A673 (cell line): Measurements from ENCODE around the gene KCNJ11.

Experiments used
- EZH2 ChIP-seq: fragments of 200-600 bp; sonication (generic); IDR thresholded peaks from 2 replicates; pipeline ENCODE4 v1.6.1; 2017; ENCODE audit warnings: borderline replicate concordance, low read depth, mild to moderate bottlenecking, mixed read lengths, antibody characterized with exemption, low read length; ENCODE audit not compliant: poor library complexity, severe bottlenecking
- TF ChIP-seq, protein P1 (sequence below): fragments of 300-800, 200-600 bp; sonication (generic); conservative IDR thresholded peaks from 2 replicates; pipeline ENCODE4 v1.5.1; 2017; ENCODE audit warnings: low read depth, mild to moderate bottlenecking, antibody characterized with exemption, low read length, moderate library complexity, mixed read lengths

DNA sequence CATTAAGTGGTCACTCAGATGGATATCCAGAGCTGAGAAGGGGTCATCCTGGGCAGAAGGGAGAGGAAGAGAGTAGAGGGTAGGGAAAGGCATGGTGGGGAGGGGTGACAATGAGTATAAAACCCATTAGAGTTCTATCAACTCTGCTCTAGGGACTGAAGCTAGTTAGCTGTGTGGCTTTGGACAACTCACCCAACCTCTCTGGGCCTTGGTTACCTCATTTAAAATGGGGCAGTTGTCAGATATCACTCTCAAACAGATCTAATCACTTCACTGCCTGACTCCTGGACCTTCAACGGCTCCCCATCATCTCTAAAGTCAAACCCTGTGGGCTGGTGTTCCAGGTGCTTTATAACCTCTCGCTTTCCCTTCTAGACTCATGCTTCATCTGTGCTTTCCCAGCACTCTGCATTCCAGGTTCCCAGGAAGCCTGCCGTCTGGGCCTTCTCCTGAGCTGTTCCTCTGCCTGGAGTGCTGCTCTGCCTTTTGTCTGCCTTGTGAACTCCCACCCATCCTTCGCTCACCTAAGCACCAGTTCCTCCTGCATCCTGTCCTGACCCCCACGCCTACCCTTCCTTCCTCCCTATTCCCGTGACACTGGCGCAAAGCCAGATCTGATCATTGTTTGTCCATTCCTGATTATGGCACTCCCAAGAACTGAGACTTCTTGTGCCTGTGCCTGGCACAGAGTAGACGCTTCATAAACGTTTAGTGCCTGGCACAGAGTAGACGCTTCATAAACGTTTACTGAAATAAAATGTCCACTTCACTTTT is 22.3 kb upstream of the KCNJ11 start:
- TF ChIP-seq, protein P1, sequence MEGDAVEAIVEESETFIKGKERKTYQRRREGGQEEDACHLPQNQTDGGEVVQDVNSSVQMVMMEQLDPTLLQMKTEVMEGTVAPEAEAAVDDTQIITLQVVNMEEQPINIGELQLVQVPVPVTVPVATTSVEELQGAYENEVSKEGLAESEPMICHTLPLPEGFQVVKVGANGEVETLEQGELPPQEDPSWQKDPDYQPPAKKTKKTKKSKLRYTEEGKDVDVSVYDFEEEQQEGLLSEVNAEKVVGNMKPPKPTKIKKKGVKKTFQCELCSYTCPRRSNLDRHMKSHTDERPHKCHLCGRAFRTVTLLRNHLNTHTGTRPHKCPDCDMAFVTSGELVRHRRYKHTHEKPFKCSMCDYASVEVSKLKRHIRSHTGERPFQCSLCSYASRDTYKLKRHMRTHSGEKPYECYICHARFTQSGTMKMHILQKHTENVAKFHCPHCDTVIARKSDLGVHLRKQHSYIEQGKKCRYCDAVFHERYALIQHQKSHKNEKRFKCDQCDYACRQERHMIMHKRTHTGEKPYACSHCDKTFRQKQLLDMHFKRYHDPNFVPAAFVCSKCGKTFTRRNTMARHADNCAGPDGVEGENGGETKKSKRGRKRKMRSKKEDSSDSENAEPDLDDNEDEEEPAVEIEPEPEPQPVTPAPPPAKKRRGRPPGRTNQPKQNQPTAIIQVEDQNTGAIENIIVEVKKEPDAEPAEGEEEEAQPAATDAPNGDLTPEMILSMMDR = no peak
- TF ChIP-seq EZH2 = no peak
